WERI-Rb-1 (cell line): ENCODE measurements around the gene N4BP2L2.

Experiments
- DNase-seq: peaks from one replicate; pipeline ENCODE4 v3.0.0-alpha.2; 2020
- H3K27ac ChIP-seq: fragments of 250-450 bp; sonication (Bioruptor Pico); 2 replicates; pipeline ENCODE4 v1.5.1; 2020; ENCODE audit warnings: mild to moderate bottlenecking, moderate library complexity
- H3K27me3 ChIP-seq: fragments of 250-450 bp; sonication (Bioruptor Pico); 2 replicates; pipeline ENCODE4 v1.5.1; 2021; ENCODE audit warnings: mild to moderate bottlenecking, low read depth, moderate library complexity; ENCODE audit not compliant: insufficient read depth, severe bottlenecking
- H3K36me3 ChIP-seq: fragments of 250-450 bp; sonication (Bioruptor Pico); 2 replicates; pipeline ENCODE4 v1.5.1; 2020; ENCODE audit warnings: mild to moderate bottlenecking, moderate library complexity
- H3K4me3 ChIP-seq: 2 replicates; pipeline ENCODE4 v1.5.1; 2011; ENCODE audit warnings: low read depth, mild to moderate bottlenecking, control low read depth, low read length
- H3K9me3 ChIP-seq: fragments of 250-450 bp; sonication (Bioruptor Pico); 2 replicates; pipeline ENCODE4 v1.5.1; 2021; ENCODE audit warnings: mild to moderate bottlenecking, moderate library complexity; ENCODE audit not compliant: severe bottlenecking
- TF ChIP-seq, protein P1 (sequence below): IDR thresholded peaks from 2 replicates; pipeline ENCODE4 v1.5.1; 2011; ENCODE audit warnings: low read depth, mild to moderate bottlenecking, control low read depth, inconsistent platforms, low read length

N4BP2L2 gene

DNA sequence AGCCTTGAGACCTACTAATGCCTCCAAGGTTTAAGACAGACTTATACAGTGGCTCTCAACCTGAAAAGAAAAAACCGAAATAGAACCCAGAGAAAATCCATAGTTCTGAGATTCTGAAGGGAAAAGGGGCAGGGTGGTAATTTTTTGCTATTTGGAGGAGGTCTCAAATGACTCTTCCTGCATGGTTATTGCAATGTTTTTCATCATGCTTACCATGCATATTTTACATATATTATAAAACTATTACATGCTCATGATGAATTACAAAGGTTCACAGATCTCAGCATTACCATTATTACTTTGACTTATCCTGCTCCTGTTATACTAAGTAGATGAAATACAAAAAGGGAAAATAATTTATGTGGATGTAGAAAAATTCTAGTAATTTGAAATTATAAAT is 47.6 kb downstream of the N4BP2L2 start:
- TF ChIP-seq, protein P1, sequence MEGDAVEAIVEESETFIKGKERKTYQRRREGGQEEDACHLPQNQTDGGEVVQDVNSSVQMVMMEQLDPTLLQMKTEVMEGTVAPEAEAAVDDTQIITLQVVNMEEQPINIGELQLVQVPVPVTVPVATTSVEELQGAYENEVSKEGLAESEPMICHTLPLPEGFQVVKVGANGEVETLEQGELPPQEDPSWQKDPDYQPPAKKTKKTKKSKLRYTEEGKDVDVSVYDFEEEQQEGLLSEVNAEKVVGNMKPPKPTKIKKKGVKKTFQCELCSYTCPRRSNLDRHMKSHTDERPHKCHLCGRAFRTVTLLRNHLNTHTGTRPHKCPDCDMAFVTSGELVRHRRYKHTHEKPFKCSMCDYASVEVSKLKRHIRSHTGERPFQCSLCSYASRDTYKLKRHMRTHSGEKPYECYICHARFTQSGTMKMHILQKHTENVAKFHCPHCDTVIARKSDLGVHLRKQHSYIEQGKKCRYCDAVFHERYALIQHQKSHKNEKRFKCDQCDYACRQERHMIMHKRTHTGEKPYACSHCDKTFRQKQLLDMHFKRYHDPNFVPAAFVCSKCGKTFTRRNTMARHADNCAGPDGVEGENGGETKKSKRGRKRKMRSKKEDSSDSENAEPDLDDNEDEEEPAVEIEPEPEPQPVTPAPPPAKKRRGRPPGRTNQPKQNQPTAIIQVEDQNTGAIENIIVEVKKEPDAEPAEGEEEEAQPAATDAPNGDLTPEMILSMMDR: no peak
- no peak overlapping the region for H3K4me3 ChIP-seq
- no peak for DNase-seq
- H3K27me3 ChIP-seq: no peaks in the 10 kb centered on the region
- no peaks in the 10 kb centered on the region for H3K36me3 ChIP-seq
- no peaks in the 10 kb centered on the region for H3K9me3 ChIP-seq
- H3K27ac ChIP-seq: no peak overlapping the region

DNA sequence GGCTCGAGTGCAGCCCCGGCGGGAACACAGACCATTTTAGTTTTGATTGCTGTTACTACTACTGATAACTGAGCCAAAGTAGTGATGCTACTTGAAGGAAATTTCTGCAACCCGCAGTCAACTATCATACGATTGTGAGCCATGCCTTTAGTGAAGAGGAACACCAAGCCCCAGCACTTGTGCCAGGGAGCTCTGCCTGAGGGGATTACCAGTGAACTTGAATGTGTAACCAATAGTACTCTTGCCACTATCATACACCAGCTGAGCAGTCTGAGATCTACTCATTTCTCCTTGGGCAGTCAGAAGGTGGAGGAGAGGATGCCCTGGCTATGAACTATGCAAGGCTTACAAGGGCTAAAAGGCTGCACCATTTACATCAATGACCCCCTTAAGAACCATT is 61.7 kb downstream of the N4BP2L2 start:
- DNase-seq: no peak
- TF ChIP-seq, protein P1: no peak
- H3K9me3 ChIP-seq: no peaks in the 10 kb centered on the region
- H3K36me3 ChIP-seq: no peaks in the 10 kb centered on the region
- H3K27me3 ChIP-seq: no peaks in the 10 kb centered on the region
- no peak overlapping the region for H3K4me3 ChIP-seq
- H3K27ac ChIP-seq: no peak overlapping the region

DNA sequence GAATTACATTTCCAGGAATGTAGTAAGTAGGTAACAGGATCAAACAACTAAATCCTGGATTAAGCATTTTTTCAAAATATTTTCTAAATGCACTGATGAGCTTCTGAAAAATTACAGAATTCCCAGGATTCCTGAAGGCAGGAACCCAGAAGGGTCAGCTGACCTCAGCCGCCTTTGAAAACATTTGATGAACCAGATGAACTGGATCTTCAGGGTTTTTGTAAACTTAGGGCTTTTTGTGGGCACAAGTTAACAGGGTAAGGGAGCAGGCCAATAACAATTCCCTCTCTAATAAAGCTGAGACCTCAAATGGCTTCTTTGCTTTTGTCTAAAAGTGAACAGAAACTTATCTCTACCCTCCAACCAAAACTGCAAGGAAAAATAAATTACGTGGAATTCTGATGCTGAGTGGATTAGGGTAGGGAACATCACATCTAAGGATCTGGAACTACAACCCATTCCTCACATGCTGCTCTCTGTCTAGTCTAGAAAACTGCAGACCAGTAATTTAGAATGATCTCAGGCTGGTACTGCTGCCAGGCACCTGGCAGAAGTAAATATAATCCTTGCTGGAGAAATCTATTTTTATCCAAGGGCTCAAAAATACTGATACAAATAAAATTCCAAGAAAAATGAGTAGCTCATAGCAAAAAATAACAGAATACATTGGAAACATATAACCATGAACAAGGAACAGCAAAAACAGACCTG is 62.4 kb downstream of the N4BP2L2 start:
- H3K9me3 ChIP-seq: no peaks in the 10 kb centered on the region
- no peak overlapping the region for H3K27ac ChIP-seq
- TF ChIP-seq, protein P1: no peak
- H3K36me3 ChIP-seq: no peaks in the 10 kb centered on the region
- DNase-seq: no peak
- H3K27me3 ChIP-seq: no peaks in the 10 kb centered on the region
- H3K4me3 ChIP-seq: no peak overlapping the region

DNA sequence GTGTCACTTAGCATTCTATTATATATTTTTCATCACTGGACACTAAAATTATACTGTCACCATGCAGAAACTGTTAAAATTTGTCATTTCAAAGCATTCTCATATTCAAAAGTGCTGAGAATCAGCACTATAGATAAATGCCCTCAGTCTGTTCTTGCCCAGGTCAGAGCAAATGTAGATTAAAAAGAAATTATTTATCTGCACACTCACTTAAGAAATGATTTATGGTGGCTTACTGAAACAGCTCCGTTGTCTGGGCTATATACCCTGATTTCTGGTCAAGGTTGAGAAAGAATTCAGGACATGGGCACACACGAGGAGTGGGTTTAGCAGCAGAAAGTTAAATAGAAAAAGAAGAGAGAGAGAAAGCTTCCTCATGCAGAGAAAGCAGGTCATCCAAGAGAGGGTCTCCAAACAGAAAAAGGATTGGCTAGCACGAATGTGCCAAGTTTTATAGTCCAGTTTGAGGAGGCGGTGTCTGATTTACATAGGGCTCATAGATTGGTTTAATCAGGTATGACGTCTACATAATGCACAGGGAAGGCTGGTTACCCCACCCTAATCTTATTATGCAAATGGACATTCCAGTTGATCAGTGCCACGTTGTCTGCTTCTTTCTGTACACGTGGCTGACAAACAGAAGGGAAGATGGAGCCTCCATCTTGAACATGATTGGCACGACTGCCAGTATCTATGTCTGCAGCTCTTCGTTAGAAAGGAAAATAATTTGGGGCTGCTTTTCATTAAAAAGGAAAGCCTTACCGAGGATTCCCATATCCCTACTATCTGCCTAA is 63.4 kb downstream of the N4BP2L2 start:
- TF ChIP-seq, protein P1: no peak
- no peak overlapping the region for H3K4me3 ChIP-seq
- no peak for DNase-seq
- no peaks in the 10 kb centered on the region for H3K27me3 ChIP-seq
- H3K9me3 ChIP-seq: no peaks in the 10 kb centered on the region
- no peak overlapping the region for H3K27ac ChIP-seq
- H3K36me3 ChIP-seq: no peaks in the 10 kb centered on the region

DNA sequence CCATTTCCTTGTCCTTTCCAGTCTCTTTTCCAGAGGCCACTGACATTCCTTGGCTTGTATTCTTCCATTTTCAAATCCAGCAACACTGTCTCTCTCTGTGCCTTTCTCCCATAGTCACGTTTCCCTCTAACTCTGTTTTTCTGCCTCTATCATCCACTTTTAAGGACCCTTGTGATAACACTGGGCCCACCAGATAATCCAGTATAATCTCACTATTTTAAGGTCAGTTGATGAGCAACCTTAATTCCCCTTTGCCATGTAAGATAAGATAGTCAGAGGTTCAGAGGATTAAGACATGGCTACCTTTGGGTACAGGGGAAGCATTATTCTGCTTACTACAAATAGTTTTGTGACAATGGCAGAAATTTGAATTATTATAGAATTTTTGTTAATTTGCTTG is 64.9 kb downstream of the N4BP2L2 start:
- no peaks in the 10 kb centered on the region for H3K36me3 ChIP-seq

More for the DNA sequence above, 64.9 kb downstream of the N4BP2L2 start:
- Histone ChIP-seq H3K27me3 (no peaks in the 10 kb centered on the region), H3K27ac (no peak overlapping the region), H3K9me3 (no peaks in the 10 kb centered on the region), H3K4me3 (no peak overlapping the region)
- TF ChIP-seq, protein P1: no peak
- DNase-seq: no peak
